MM.1S (cell line): ENCODE results near the gene SPACDR.

Experiments
- EZH2 ChIP-seq: fragments of 300-600 bp; sonication (generic); optimal IDR thresholded peaks from 2 replicates; pipeline ENCODE3; 2017; ENCODE audit warnings: low read depth, mild to moderate bottlenecking, antibody characterized with exemption, low read length, mixed read lengths
- TF ChIP-seq, protein P1 (sequence below): fragments of 300-600 bp; sonication (generic); IDR thresholded peaks from 2 replicates; pipeline ENCODE4 v1.5.1; 2016; ENCODE audit warnings: antibody characterized with exemption, low read length, mixed read lengths

DNA sequence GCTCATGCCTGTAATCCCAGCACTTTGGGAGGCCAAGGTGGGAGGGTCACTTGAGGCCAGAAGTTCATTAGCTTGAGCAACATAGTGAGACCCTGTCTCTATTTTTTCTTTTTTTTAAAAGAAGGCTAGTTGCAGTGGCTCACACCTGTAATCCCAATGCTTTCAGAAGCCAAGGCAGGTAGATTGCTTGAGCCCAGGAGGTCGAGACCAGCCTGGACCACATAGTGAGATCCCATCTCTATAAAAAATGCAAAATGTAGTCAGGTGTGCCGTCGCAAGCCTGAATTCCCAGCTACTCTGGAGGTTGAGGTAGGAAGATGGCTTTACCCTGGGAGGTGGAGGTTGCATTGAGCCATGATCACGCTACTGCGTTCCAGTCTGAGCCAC lies 27.1 kb upstream of the SPACDR start:
- TF ChIP-seq, protein P1, sequence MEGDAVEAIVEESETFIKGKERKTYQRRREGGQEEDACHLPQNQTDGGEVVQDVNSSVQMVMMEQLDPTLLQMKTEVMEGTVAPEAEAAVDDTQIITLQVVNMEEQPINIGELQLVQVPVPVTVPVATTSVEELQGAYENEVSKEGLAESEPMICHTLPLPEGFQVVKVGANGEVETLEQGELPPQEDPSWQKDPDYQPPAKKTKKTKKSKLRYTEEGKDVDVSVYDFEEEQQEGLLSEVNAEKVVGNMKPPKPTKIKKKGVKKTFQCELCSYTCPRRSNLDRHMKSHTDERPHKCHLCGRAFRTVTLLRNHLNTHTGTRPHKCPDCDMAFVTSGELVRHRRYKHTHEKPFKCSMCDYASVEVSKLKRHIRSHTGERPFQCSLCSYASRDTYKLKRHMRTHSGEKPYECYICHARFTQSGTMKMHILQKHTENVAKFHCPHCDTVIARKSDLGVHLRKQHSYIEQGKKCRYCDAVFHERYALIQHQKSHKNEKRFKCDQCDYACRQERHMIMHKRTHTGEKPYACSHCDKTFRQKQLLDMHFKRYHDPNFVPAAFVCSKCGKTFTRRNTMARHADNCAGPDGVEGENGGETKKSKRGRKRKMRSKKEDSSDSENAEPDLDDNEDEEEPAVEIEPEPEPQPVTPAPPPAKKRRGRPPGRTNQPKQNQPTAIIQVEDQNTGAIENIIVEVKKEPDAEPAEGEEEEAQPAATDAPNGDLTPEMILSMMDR, result no peak
- no peak for TF ChIP-seq EZH2
